Measurements from ENCODE around the gene NTSR2.

Gene NTSR2

GRCh38 chr2:11669454-11670291 lies at the start of gene NTSR2:
TSS of gene NTSR2 (minus strand) at chr2:11670195. CDS start at chr2:11670129, 66 bp downstream.
- no peak for TF ChIP-seq CTCF (IDR thresholded peaks at IDR 0.05; ENCODE audit: low read depth, low read length)
- in situ Hi-C loops (cut with HindIII; ENCODE audit: low sequenced_read_pairs) = no loop called here
- DNase-seq (ENCODE audit: low read depth, low spot score) = peak; percentile 60
- no peak within 1 kb of the TSS for H3K4me3 ChIP-seq (ENCODE audit: low read depth, low read length)

- no peak for DNase-seq (ENCODE audit: low read depth, low spot score)
- H3K4me3 ChIP-seq (ENCODE audit: low read depth, low read length) = no peak overlapping the region
- no peak for TF ChIP-seq CTCF (IDR thresholded peaks at IDR 0.05; ENCODE audit: low read depth, low read length)
- in situ Hi-C loops (cut with HindIII; ENCODE audit: low sequenced_read_pairs) = no loop called here
Observed at GRCh38 chr2:11719230-11719977, 49.4 kb upstream of the NTSR2 start.

- in situ Hi-C loops (cut with HindIII; ENCODE audit: low sequenced_read_pairs) = no loop called here
- no peak for DNase-seq (ENCODE audit: low read depth, low spot score)
- H3K4me3 ChIP-seq (ENCODE audit: low read depth, low read length) = no peak overlapping the region
- no peak for TF ChIP-seq CTCF (IDR thresholded peaks at IDR 0.05; ENCODE audit: low read depth, low read length)
Observed at GRCh38 chr2:11718606-11719005, 48.6 kb upstream of the NTSR2 start.

- no peak overlapping the region for H3K4me3 ChIP-seq (ENCODE audit: low read depth, low read length)
- in situ Hi-C loops (cut with HindIII; ENCODE audit: low sequenced_read_pairs) = no loop called here
- no peak for DNase-seq (ENCODE audit: low read depth, low spot score)
- no peak for TF ChIP-seq CTCF (IDR thresholded peaks at IDR 0.05; ENCODE audit: low read depth, low read length)
Observed at GRCh38 chr2:11717623-11718022, 47.6 kb upstream of the NTSR2 start.

GRCh38 chr2:11716689-11717321 lies 46.8 kb upstream of the NTSR2 start:
- in situ Hi-C loops (cut with HindIII; ENCODE audit: low sequenced_read_pairs) = no loop called here
- no peak for DNase-seq (ENCODE audit: low read depth, low spot score)
- no peak for TF ChIP-seq CTCF (IDR thresholded peaks at IDR 0.05; ENCODE audit: low read depth, low read length)
- H3K4me3 ChIP-seq (ENCODE audit: low read depth, low read length) = no peak overlapping the region

GRCh38 chr2:11715987-11716652 lies 46.1 kb upstream of the NTSR2 start:
- DNase-seq (ENCODE audit: low read depth, low spot score) = no peak
- no peak overlapping the region for H3K4me3 ChIP-seq (ENCODE audit: low read depth, low read length)
- TF ChIP-seq CTCF (IDR thresholded peaks at IDR 0.05; ENCODE audit: low read depth, low read length) = no peak
- in situ Hi-C loops (cut with HindIII; ENCODE audit: low sequenced_read_pairs) = no loop called here
